Glutamatergic neuron (in vitro differentiated cells): ENCODE data around the gene R3HCC1L. TPM values are rescaled to one million over a fixed set of nuclear protein-coding genes. Genes with fewer than 3 reads are reported as not detected.

Source experiments
- DNase-seq: peaks from one replicate; pipeline ENCODE4 v3.0.0; 2022
- H3K27ac Mint-ChIP-seq: one replicate; pipeline ENCODE4 v1.8.0; 2020; ENCODE audit warnings: mild to moderate bottlenecking, mixed read lengths, inconsistent platforms; ENCODE audit not compliant: unreplicated experiment
- H3K27me3 Mint-ChIP-seq: one replicate; pipeline ENCODE4 v1.8.0; 2020; ENCODE audit warnings: mild to moderate bottlenecking, moderate library complexity, mixed read lengths, inconsistent platforms; ENCODE audit not compliant: unreplicated experiment
- H3K36me3 Mint-ChIP-seq: one replicate; pipeline ENCODE4 v1.8.0; 2020; ENCODE audit warnings: mild to moderate bottlenecking, mixed read lengths, inconsistent platforms; ENCODE audit not compliant: unreplicated experiment
- H3K4me1 Mint-ChIP-seq: one replicate; pipeline ENCODE4 v1.8.0; 2020; ENCODE audit warnings: mild to moderate bottlenecking, low read depth, mixed read lengths, inconsistent platforms; ENCODE audit not compliant: unreplicated experiment
- H3K4me3 Mint-ChIP-seq: one replicate; pipeline ENCODE4 v1.8.0; 2020; ENCODE audit warnings: mild to moderate bottlenecking, mixed read lengths, inconsistent platforms; ENCODE audit not compliant: unreplicated experiment
- H3K9me3 Mint-ChIP-seq: one replicate; pipeline ENCODE4 v1.8.0; 2020; ENCODE audit warnings: mild to moderate bottlenecking, moderate library complexity, mixed read lengths, inconsistent platforms; ENCODE audit not compliant: unreplicated experiment
- total RNA-seq: library from RNA; stranded (reverse); fragmentation: NEBNext Ultra II Directional; extraction: Animal tissue kit (Norgen Biotek cat#: 25700); gene quantifications from one replicate; pipeline ENCODE4 v1.2.1, GENCODE V29; 2021; ENCODE audit not compliant: unreplicated experiment
- TF ChIP-seq, protein P1 (sequence below): fragments of 200-600 bp; sonication (generic); IDR thresholded peaks from one replicate; pipeline ENCODE4 v1.5.0; 2021; ENCODE audit not compliant: partially characterized antibody, unreplicated experiment

R3HCC1L gene
- total RNA-seq, 1 donor from 2014 or later: 13.6 TPM

DNA sequence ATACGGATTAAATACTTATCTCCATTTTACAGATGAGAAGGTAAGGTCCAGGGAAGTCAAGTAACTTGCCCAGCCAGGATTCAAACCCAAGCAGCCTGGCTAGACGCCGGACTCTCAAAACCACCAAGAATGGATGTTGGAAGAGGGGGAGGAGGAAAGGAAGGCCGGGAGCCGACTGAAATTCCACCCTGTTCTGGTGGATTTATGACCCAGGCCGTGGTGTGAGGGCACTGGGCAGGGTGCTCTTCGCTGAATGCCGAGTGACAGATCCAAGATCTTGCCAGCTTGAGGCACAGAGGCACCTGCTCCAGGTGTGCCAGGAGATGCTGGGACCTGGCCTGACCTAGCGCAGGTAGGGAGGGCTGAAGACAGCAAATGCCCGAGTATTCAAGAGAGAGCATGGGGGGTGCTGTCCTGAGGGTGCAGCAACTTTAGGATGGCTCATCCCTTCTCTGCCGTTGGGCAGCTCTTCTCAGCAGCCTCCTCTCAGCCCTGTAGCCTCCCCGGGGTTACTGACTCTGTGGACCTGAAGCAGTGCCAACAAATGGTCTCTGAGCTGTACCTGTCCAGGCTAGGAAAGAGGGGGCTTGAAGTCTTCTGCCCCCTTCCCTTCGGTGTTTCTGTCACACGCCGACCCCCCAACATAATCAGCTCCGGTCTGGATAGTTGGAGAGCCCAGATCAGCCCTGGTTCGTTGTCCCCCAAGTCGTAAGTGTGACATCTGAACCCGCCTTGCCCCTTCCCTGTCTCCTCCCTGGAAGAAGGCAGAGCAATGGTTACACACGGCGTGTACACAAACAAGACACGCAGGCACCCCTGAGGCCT, 132.8 kb downstream of the R3HCC1L start:
- H3K27ac Mint-ChIP-seq: peak overlapping the region; percentile 96
- H3K36me3 Mint-ChIP-seq: no peaks in the 10 kb centered on the region
- H3K9me3 Mint-ChIP-seq: peaks cover 20% of the 10 kb centered on the region
- DNase-seq: no peak
- H3K4me3 Mint-ChIP-seq: peak overlapping the region; percentile 69
- H3K4me1 Mint-ChIP-seq: peaks cover 41% of the 10 kb centered on the region
- H3K27me3 Mint-ChIP-seq: peaks cover 21% of the 10 kb centered on the region
- TF ChIP-seq, protein P1, sequence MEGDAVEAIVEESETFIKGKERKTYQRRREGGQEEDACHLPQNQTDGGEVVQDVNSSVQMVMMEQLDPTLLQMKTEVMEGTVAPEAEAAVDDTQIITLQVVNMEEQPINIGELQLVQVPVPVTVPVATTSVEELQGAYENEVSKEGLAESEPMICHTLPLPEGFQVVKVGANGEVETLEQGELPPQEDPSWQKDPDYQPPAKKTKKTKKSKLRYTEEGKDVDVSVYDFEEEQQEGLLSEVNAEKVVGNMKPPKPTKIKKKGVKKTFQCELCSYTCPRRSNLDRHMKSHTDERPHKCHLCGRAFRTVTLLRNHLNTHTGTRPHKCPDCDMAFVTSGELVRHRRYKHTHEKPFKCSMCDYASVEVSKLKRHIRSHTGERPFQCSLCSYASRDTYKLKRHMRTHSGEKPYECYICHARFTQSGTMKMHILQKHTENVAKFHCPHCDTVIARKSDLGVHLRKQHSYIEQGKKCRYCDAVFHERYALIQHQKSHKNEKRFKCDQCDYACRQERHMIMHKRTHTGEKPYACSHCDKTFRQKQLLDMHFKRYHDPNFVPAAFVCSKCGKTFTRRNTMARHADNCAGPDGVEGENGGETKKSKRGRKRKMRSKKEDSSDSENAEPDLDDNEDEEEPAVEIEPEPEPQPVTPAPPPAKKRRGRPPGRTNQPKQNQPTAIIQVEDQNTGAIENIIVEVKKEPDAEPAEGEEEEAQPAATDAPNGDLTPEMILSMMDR: no peak

DNA sequence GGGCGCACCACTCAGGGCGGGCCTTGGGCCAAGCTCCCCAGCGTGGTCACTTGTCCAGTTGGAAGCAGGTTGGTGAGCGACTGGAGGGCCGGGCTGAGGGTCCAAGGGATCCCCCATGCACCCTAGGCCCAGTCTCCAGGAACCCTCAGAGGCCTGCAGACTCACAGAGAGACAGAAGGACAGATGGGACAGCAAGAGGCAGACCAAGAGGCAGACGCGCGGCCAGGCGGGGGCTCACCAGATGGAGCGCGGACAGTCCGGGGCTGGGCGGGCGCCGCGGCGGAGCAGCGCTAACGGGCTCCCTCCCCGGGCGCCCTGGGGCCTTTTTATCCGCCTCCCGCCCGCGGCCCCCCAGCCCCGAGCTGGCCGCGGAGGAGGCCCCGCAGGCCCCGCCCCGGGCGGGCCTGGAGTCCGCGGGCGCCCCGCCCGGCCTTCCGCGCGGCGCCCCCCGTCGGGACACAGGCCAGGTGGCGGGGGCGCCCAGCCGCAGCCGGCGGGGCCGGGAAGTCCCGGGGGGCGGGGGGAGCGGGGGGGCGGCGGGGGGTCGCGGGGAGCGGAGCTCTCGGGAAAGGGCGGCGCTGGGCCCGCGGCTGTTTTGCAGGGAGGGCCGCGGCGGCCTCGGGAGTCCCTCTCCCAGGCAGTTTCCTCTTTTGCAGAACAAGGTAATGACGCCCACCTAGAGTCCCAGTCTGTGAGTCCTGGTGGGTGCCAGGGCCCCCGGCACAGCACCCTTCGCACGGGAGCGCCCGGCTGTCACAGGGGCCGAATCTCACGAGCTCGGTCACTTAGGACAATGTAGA, 133.6 kb downstream of the R3HCC1L start, which contains the start of gene LOXL4:
Gene LOXL4 (minus strand): TSS at position 301 of the 800 bp plus-strand sequence. CDS start 5,175 bp downstream, outside the sequence.
- Mint-ChIP-seq H3K27me3 (peaks cover 21% of the 10 kb centered on the region), H3K9me3 (peaks cover 20% of the 10 kb centered on the region), H3K27ac (peak within 1 kb of the TSS; percentile 96), H3K36me3 (no peaks in the 10 kb centered on the region), H3K4me3 (peak within 1 kb of the TSS; percentile 69), H3K4me1 (peaks cover 44% of the 10 kb centered on the region)
- DNase-seq: peak; percentile 75
- TF ChIP-seq, protein P1: no peak

DNA sequence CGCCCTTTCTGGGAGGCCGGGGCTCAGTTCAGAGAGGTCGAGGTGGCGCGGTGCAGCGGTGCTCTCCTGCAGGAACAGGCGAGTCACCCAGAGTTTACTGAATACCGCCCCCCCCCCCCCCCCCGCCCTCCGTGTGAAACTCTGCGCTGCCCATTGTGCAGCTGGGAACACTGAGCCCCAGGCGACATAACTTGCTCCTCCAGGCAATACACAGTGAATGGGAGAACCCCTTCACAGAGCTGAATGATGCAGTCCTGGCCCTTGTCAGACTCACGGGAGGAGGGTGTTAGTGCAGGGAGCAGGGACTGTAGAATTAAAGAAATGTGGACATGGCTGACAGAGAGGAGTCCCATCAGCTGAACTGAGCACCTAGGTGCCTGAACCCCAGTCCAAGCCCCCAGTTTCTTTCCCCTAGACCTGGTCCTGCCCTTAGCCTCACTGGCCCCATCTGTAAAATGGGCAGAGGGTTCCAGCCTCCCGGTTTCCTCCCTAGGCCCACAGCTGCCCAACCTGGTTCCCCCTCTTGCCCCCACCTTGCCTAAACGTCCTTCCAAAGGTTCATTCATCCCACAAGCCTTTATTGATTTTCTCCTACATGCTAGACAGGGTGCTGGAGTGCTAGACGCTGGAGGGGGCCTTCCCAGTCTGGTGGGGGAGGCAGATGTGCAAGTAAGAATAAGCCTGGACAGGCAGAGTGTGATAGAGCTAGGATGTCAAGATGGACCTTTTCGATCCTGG, 134.4 kb downstream of the R3HCC1L start:
- DNase-seq: no peak
- H3K36me3 Mint-ChIP-seq: no peaks in the 10 kb centered on the region
- TF ChIP-seq, protein P1: no peak
- peak overlapping the region; percentile 64 for H3K4me3 Mint-ChIP-seq
- peaks cover 21% of the 10 kb centered on the region for H3K27me3 Mint-ChIP-seq
- H3K4me1 Mint-ChIP-seq: peaks cover 44% of the 10 kb centered on the region
- peaks cover 20% of the 10 kb centered on the region for H3K9me3 Mint-ChIP-seq
- H3K27ac Mint-ChIP-seq: peak overlapping the region; percentile 83

DNA sequence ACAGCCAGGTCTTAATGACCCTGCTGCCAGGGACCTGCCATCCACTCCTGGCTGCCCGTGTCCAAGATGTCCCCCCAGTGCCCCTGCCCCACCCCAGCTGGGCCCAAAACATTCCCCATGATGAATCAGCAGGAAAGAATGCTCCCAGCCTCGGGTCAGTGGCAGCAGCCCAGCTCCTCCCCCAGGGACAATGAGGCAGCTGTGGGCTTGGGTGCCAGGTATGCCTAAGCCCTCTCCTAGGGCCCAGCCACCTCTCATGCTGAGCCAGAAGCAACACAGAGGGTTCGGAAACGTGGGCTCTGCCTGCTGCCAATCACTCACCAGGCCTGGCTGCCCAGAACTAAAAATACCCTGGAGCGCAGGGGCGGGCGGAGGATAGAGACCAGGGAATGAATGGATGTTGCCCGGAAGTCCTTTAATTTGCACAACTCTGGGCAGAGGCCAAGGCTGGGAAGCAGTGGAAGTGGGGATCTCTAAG, 135.0 kb downstream of the R3HCC1L start:
- TF ChIP-seq, protein P1: no peak
- H3K4me1 Mint-ChIP-seq: peaks cover 44% of the 10 kb centered on the region
- peak overlapping the region; percentile 83 for H3K27ac Mint-ChIP-seq
- H3K9me3 Mint-ChIP-seq: peaks cover 18% of the 10 kb centered on the region
- peak; percentile 47 for DNase-seq
- H3K27me3 Mint-ChIP-seq: peaks cover 22% of the 10 kb centered on the region
- H3K4me3 Mint-ChIP-seq: peak overlapping the region; percentile 64
- H3K36me3 Mint-ChIP-seq: peaks cover 2% of the 10 kb centered on the region
